HTR-8/SVneo (cell line): ENCODE results near the gene NMUR1.

Experiments
- DNase-seq: peaks from one replicate; pipeline ENCODE4 v3.0.0; 2011; ENCODE audit warnings: low spot score, mixed read lengths; ENCODE audit not compliant: insufficient read length
- FAIRE-seq: peaks from 2 replicates; lab custom pipeline; 2011; peaks lifted over from hg19 to GRCh38; lab: Jason Lieb, UNC

Gene NMUR1

GRCh38 chr2:231527955-231528635 lies 2.1 kb downstream of the NMUR1 start:
- DNase-seq (no peak), FAIRE-seq (no peak)

- no peak for DNase-seq
- FAIRE-seq: no peak
Measured at GRCh38 chr2:231527091-231527395, 3.2 kb downstream of the NMUR1 start.

GRCh38 chr2:231526341-231527090 lies 3.7 kb downstream of the NMUR1 start:
- no peak for FAIRE-seq
- DNase-seq: no peak

- FAIRE-seq (peak; percentile 60), DNase-seq (no peak)
Measured at GRCh38 chr2:231525248-231526163, 4.7 kb downstream of the NMUR1 start.

- FAIRE-seq: no peak
Measured at GRCh38 chr2:231524477-231525247, 5.6 kb downstream of the NMUR1 start.

GRCh38 chr2:231523451-231524285 lies 6.6 kb downstream of the NMUR1 start:
- DNase-seq (no peak), FAIRE-seq (no peak)

More at GRCh38 chr2:231524477-231525247, 5.6 kb downstream of the NMUR1 start:
- no peak for DNase-seq

GRCh38 chr2:231522418-231523180 lies 7.6 kb downstream of the NMUR1 start:
- no peak for DNase-seq
- no peak for FAIRE-seq

- FAIRE-seq: no peak
- no peak for DNase-seq
Measured at GRCh38 chr2:231521443-231521842, 8.8 kb downstream of the NMUR1 start.

GRCh38 chr2:231519975-231520555 lies 10.2 kb downstream of the NMUR1 start:
- FAIRE-seq (no peak), DNase-seq (no peak)

- DNase-seq (no peak), FAIRE-seq (no peak)
Measured at GRCh38 chr2:231518771-231519170, 11.5 kb downstream of the NMUR1 start.

GRCh38 chr2:231515603-231516002 lies 14.6 kb downstream of the NMUR1 start:
- DNase-seq (no peak), FAIRE-seq (no peak)

GRCh38 chr2:231514951-231515297 lies 15.3 kb downstream of the NMUR1 start:
- no peak for FAIRE-seq
- no peak for DNase-seq

- DNase-seq (peak; percentile 98), FAIRE-seq (peak; percentile 89)
Measured at GRCh38 chr2:231514225-231514950, 15.9 kb downstream of the NMUR1 start.

GRCh38 chr2:231513746-231514224 lies 16.5 kb downstream of the NMUR1 start:
- FAIRE-seq: no peak

GRCh38 chr2:231512222-231512621 lies 18.0 kb downstream of the NMUR1 start:
- FAIRE-seq: no peak
- no peak for DNase-seq

More at GRCh38 chr2:231513746-231514224, 16.5 kb downstream of the NMUR1 start:
- no peak for DNase-seq

GRCh38 chr2:231503766-231504165 lies 26.5 kb downstream of the NMUR1 start:
- DNase-seq (no peak), FAIRE-seq (no peak)

- FAIRE-seq (no peak), DNase-seq (no peak)
Measured at GRCh38 chr2:231502596-231502995, 27.6 kb downstream of the NMUR1 start.
